Activated B cell treated with CpG ODN at 0.5 μM for 24 hours (primary cell): ENCODE measurements around the gene TM9SF3. TPM values are rescaled to one million over a fixed set of nuclear protein-coding genes. Genes with fewer than 3 reads are reported as not detected.

Experiments used
- ATAC-seq: fragments of 200-7000 bp; cut with Tn5 transposase; one replicate; pipeline ENCODE4 v1.10.0; 2021; ENCODE audit warnings: low read depth, mild to moderate bottlenecking, moderate library complexity
- CTCF ChIA-PET: fragments of 350-600 bp; sonication (Branson Sonifier 250); formaldehyde crosslinking; loops from one replicate; lab custom pipeline; 2021; ENCODE audit warnings: antibody characterized with exemption; lab: Charles Lee
- POLR2A ChIA-PET: fragments of 350-600 bp; sonication (Branson Sonifier 250); formaldehyde crosslinking; loops from one replicate; lab custom pipeline; 2021; ENCODE audit warnings: antibody characterized with exemption; lab: Charles Lee
- DNase-seq: peaks from one replicate; pipeline ENCODE4 v3.0.0; 2022
- H3K27ac Mint-ChIP-seq: one replicate; pipeline ENCODE4 v1.8.0; 2020; ENCODE audit warnings: mixed read lengths
- H3K27me3 Mint-ChIP-seq: one replicate; pipeline ENCODE4 v1.8.0; 2021; ENCODE audit warnings: mixed read lengths
- H3K36me3 Mint-ChIP-seq: one replicate; pipeline ENCODE4 v1.8.0; 2021; ENCODE audit warnings: low read depth, mixed read lengths
- H3K4me1 Mint-ChIP-seq: one replicate; pipeline ENCODE4 v1.8.0; 2021; ENCODE audit warnings: mixed read lengths
- H3K4me3 Mint-ChIP-seq: one replicate; pipeline ENCODE4 v1.8.0; 2020; ENCODE audit warnings: mild to moderate bottlenecking, mixed read lengths
- H3K9me3 Mint-ChIP-seq: one replicate; pipeline ENCODE4 v1.8.0; 2020; ENCODE audit warnings: mixed read lengths
- intact Hi-C: fragments of 100-400 bp; cut with micrococcal nuclease; formaldehyde crosslinking; loops from one replicate; pipeline ENCODE4 v1.15.1; 2024
- total RNA-seq: library from RNA; stranded (reverse); gene quantifications from 2 replicates; pipeline ENCODE4 v1.2.3, GENCODE V29; 2022
- TF ChIP-seq, protein P1 (sequence below): fragments of 200-600 bp; IDR thresholded peaks from one replicate; pipeline ENCODE4 v1.8.0; 2022; ENCODE audit warnings: antibody characterized with exemption, mild to moderate bottlenecking

Gene TM9SF3
- total RNA-seq, 1 donor from 2014 or later = 61.7 TPM

DNA sequence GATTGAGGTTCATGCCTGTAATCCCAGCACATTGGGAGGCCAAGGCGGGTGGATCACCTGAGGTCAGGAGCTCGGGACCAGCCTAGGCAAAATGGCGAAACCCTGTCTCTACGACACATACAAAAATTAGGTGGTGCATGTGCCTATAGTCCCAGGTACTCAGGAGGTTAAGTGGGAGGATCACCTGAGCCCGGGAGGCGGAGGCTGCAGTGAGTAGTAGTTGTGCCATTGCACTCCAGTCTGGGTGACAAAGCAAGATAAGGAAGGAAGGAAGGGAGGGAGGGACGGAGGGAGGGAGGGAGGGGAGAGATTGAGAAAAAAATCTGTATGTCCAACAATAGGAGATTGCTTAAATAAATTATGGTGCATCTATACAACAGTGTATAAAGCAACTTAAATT is 86.3 kb downstream of the TM9SF3 start:
- TF ChIP-seq, protein P1, sequence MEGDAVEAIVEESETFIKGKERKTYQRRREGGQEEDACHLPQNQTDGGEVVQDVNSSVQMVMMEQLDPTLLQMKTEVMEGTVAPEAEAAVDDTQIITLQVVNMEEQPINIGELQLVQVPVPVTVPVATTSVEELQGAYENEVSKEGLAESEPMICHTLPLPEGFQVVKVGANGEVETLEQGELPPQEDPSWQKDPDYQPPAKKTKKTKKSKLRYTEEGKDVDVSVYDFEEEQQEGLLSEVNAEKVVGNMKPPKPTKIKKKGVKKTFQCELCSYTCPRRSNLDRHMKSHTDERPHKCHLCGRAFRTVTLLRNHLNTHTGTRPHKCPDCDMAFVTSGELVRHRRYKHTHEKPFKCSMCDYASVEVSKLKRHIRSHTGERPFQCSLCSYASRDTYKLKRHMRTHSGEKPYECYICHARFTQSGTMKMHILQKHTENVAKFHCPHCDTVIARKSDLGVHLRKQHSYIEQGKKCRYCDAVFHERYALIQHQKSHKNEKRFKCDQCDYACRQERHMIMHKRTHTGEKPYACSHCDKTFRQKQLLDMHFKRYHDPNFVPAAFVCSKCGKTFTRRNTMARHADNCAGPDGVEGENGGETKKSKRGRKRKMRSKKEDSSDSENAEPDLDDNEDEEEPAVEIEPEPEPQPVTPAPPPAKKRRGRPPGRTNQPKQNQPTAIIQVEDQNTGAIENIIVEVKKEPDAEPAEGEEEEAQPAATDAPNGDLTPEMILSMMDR = no peak
- no peak overlapping the region for H3K4me3 Mint-ChIP-seq
- POLR2A ChIA-PET = no interaction called here
- H3K27ac Mint-ChIP-seq = no peak overlapping the region
- intact Hi-C loops = no loop called here
- no peaks in the 10 kb centered on the region for H3K9me3 Mint-ChIP-seq
- ATAC-seq = no peak
- no peak for DNase-seq
- CTCF ChIA-PET = no interaction called here
- H3K27me3 Mint-ChIP-seq = peaks cover 7% of the 10 kb centered on the region
- no peaks in the 10 kb centered on the region for H3K4me1 Mint-ChIP-seq
- no peaks in the 10 kb centered on the region for H3K36me3 Mint-ChIP-seq

DNA sequence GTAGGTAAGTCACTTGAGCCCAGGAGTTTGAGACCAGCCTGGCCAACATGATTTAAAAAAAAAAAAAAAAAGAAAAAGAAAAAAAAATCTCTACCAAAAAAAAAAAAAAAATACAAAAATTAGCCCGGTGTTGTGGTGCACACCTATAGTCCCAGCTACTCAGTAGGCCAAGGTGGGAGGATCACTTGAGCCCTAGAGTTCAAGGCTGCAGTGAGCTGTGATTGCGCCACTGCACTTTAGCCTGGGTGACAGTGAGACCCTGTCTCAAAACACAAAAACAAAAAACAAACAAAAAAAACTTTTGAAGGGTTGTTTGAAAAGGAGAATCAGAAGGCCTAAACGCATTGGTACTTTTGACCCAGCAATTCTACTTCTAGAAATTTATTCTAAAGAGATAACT is 86.8 kb downstream of the TM9SF3 start:
- TF ChIP-seq, protein P1 = no peak

DNA sequence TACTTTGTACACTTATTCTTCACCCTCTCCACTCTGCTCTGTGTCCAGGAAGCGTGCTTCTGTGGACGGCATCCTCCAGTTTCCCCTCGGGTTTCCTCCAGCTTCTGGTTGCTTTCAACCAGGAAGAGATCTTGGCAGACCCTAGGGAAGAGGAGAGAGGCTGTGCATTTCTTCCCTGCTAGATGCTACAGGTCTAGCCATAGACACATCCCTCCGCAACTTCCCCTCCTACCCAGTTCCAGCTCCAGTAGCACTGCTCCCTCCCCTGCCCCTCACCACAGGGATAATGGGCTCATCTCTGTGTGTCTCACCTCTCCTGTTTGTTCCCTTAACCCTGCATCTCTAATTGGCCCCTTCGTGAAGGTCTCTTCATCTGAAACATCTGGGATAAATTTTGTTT is 89.4 kb downstream of the TM9SF3 start:
- Mint-ChIP-seq H3K36me3 (no peaks in the 10 kb centered on the region), H3K27me3 (peaks cover 11% of the 10 kb centered on the region), H3K27ac (no peak overlapping the region), H3K4me3 (no peak overlapping the region), H3K4me1 (no peaks in the 10 kb centered on the region), H3K9me3 (no peaks in the 10 kb centered on the region)
- ChIA-PET POLR2A (no interaction called here), CTCF (no interaction called here)
- intact Hi-C loops = no loop called here
- ATAC-seq (no peak), DNase-seq (no peak)
- TF ChIP-seq, protein P1 = no peak

More for the DNA sequence above, 86.8 kb downstream of the TM9SF3 start:
- ATAC-seq = no peak
- intact Hi-C loops = no loop called here
- H3K27ac Mint-ChIP-seq = no peak overlapping the region
- DNase-seq = no peak
- no peaks in the 10 kb centered on the region for H3K36me3 Mint-ChIP-seq
- CTCF ChIA-PET = no interaction called here
- no peaks in the 10 kb centered on the region for H3K4me1 Mint-ChIP-seq
- H3K4me3 Mint-ChIP-seq = no peak overlapping the region
- POLR2A ChIA-PET = no interaction called here
- H3K27me3 Mint-ChIP-seq = peaks cover 7% of the 10 kb centered on the region
- no peaks in the 10 kb centered on the region for H3K9me3 Mint-ChIP-seq

DNA sequence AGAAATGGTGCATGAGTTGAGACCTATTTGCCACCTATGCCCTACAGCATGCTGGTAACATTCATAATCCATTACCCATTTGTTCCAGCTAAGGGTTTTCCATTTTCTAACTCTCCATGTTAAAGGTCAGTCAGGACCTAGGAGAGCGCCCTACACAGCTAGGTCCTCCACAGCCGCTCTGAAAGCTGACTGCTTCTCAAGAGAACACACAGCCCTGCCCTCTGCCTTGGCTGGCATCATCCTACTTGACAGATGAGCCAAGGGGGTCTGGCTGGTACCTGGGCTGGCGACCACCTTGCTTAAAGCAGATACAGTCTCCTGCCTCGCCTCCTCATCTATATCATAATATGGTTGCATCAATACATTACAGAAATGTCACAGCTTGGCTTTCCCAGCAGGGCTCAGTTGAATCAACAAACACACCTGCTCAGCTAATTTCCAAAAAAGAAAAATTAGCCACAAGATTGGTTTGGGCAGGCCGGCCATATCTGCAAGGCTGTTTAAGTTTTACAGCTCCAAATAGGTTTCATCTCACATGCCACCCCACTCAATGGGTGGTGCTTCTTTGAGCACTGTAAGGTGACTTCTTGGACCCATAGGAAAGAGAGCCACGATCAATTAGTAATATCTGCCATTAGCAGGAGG is 90.4 kb downstream of the TM9SF3 start:
- Mint-ChIP-seq H3K4me3 (no peak overlapping the region), H3K9me3 (no peaks in the 10 kb centered on the region), H3K27ac (no peak overlapping the region), H3K36me3 (no peaks in the 10 kb centered on the region), H3K4me1 (no peaks in the 10 kb centered on the region), H3K27me3 (peaks cover 11% of the 10 kb centered on the region)
- POLR2A ChIA-PET = no interaction called here
- ATAC-seq (no peak), DNase-seq (no peak)
- TF ChIP-seq, protein P1 = no peak
- CTCF ChIA-PET = no interaction called here
- intact Hi-C loops = no loop called here

DNA sequence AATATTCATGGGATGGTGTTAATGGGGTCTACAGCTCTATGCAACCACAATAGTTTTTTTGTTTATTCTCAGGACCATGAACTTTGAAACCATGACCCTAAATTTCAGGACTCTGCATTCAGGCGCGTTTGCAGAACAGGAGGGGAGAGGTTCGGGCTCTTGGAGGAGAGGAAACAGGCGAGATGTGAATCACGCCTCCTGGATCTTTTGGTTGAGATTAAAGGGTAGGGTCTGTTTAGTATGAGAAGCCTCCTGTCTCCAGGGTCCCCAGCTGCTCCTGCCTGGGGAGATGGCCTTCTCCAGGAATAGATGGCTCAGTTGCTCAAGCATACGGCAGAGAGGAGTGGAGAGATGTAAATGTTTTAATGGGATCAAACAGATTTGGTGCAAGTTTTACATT is 91.3 kb downstream of the TM9SF3 start:
- intact Hi-C loops = no loop called here
- CTCF ChIA-PET = no interaction called here
- H3K27me3 Mint-ChIP-seq = peaks cover 11% of the 10 kb centered on the region
- H3K27ac Mint-ChIP-seq = no peak overlapping the region
- no peaks in the 10 kb centered on the region for H3K4me1 Mint-ChIP-seq
- no peak overlapping the region for H3K4me3 Mint-ChIP-seq
- ATAC-seq (no peak), DNase-seq (no peak)
- POLR2A ChIA-PET = no interaction called here
- TF ChIP-seq, protein P1 = no peak
- no peaks in the 10 kb centered on the region for H3K9me3 Mint-ChIP-seq
- no peaks in the 10 kb centered on the region for H3K36me3 Mint-ChIP-seq
